ENCODE measurements around the gene SIRT6.
A peak's percentile ranks its signal among the peaks of the same experiment; 100 is the strongest.
"Not testable (repeated sequence)": the region's sequence is repeated elsewhere in the genome, so short reads cannot be mapped to it uniquely, and the experiment has no call there.

Gene SIRT6

GRCh38 chr19:4198467-4199126 is 16.2 kb upstream of the SIRT6 start:
- DNase-seq, result no peak

GRCh38 chr19:4197625-4198466 is 15.5 kb upstream of the SIRT6 start:
- DNase-seq, result peak; percentile 39

GRCh38 chr19:4197228-4197624 is 14.9 kb upstream of the SIRT6 start:
- DNase-seq, result no peak

- DNase-seq, result no peak
These were observed 14.3 kb upstream of the SIRT6 start for GRCh38 chr19:4196587-4197148.

GRCh38 chr19:4196009-4196408 is 13.6 kb upstream of the SIRT6 start:
- DNase-seq, result no peak

GRCh38 chr19:4194353-4194752 is 12.0 kb upstream of the SIRT6 start:
- no peak for DNase-seq

- not testable (repeated sequence) for DNase-seq
These were observed 10.2 kb upstream of the SIRT6 start for GRCh38 chr19:4192537-4192936.

- DNase-seq, result no peak
These were observed 7.3 kb upstream of the SIRT6 start for GRCh38 chr19:4189641-4190040.

- DNase-seq, result no peak
These were observed 5.2 kb upstream of the SIRT6 start for GRCh38 chr19:4187313-4188122.

GRCh38 chr19:4186087-4186993 is 4.0 kb upstream of the SIRT6 start:
- peak; percentile 91 for DNase-seq

- DNase-seq, result no peak
These were observed 3.2 kb upstream of the SIRT6 start for GRCh38 chr19:4185413-4186086.

- DNase-seq, result no peak
These were observed 2.5 kb upstream of the SIRT6 start for GRCh38 chr19:4184718-4185352.

GRCh38 chr19:4183967-4184717 is 1.8 kb upstream of the SIRT6 start:
- no peak for DNase-seq

GRCh38 chr19:4181053-4181508 is 1.3 kb downstream of the SIRT6 start:
- peak; percentile 87 for DNase-seq

- no peak for DNase-seq
These were observed 3.4 kb downstream of the SIRT6 start for GRCh38 chr19:4178990-4179389.

- no peak for DNase-seq
These were observed 5.2 kb downstream of the SIRT6 start for GRCh38 chr19:4177146-4177545.

GRCh38 chr19:4175669-4175931 is 6.8 kb downstream of the SIRT6 start:
- no peak for DNase-seq

GRCh38 chr19:4174895-4175668 is 7.3 kb downstream of the SIRT6 start:
- no peak for DNase-seq

- no peak for DNase-seq
These were observed 8.0 kb downstream of the SIRT6 start for GRCh38 chr19:4174213-4174894.

Measured in hematopoietic multipotent progenitor cell treated with erythropoietin and hydrocortisone succinate and interleukin-3 and kit ligand, for 4 days (in vitro differentiated cells).